GM23338 (cell line): ENCODE data around the gene SFMBT2. TPM values are rescaled to one million over a fixed set of nuclear protein-coding genes. Genes with fewer than 3 reads are reported as not detected.

Experiments used
- ATAC-seq: fragments of 200-7000 bp; cut with Tn5 transposase; 3 replicates; pipeline ENCODE4 v1.9.1; 2020
- DNase-seq: peaks from one replicate; pipeline ENCODE4 v3.0.0-alpha.2; 2015; ENCODE audit warnings: low spot score
- H2AFZ ChIP-seq: fragments of 200-600 bp; sonication (generic); 2 replicates; pipeline ENCODE4 v1.8.0; 2016; ENCODE audit warnings: antibody characterized with exemption, mild to moderate bottlenecking, moderate library complexity
- H3F3A ChIP-seq: fragments of 200-600 bp; sonication (generic); replicated peaks from 2 replicates; pipeline ENCODE4 v1.8.0; 2017; ENCODE audit warnings: antibody characterized with exemption, mixed run types, low read depth
- H3K27ac ChIP-seq: fragments of 200-600 bp; sonication (generic); 2 replicates; pipeline ENCODE4 v1.6.1; 2016; ENCODE audit warnings: low read depth
- H3K27me3 ChIP-seq: fragments of 200-600 bp; sonication (generic); 2 replicates; pipeline ENCODE4 v1.8.0; 2016; ENCODE audit warnings: mild to moderate bottlenecking, mixed run types, moderate library complexity; ENCODE audit not compliant: insufficient read depth
- H3K36me3 ChIP-seq: fragments of 200-600 bp; sonication (generic); 2 replicates; pipeline ENCODE4 v1.8.0; 2016; ENCODE audit warnings: mild to moderate bottlenecking; ENCODE audit not compliant: insufficient read depth
- H3K4me1 ChIP-seq: fragments of 200-600 bp; sonication (generic); 2 replicates; pipeline ENCODE4 v1.8.0; 2016; ENCODE audit warnings: mild to moderate bottlenecking, moderate library complexity; ENCODE audit not compliant: insufficient read depth
- H3K4me2 ChIP-seq: fragments of 200-600 bp; sonication (generic); 2 replicates; pipeline ENCODE4 v1.7.1; 2017; ENCODE audit warnings: mixed run types
- H3K4me3 ChIP-seq: fragments of 200-600 bp; sonication (generic); 2 replicates; pipeline ENCODE4 v1.6.1; 2016; ENCODE audit warnings: mixed run types
- H3K79me2 ChIP-seq: fragments of 200-600 bp; sonication (generic); replicated peaks from 2 replicates; pipeline ENCODE4 v1.8.0; 2017; ENCODE audit warnings: mild to moderate bottlenecking; ENCODE audit not compliant: insufficient read depth
- H3K9me2 ChIP-seq: fragments of 200-600 bp; sonication (generic); 2 replicates; pipeline ENCODE4 v1.8.0; 2017; ENCODE audit not compliant: insufficient read depth
- H4K20me1 ChIP-seq: fragments of 200-600 bp; sonication (generic); replicated peaks from 2 replicates; pipeline ENCODE4 v1.8.0; 2017; ENCODE audit warnings: mild to moderate bottlenecking; ENCODE audit not compliant: insufficient read depth
- H3K27ac Mint-ChIP-seq: 2 replicates; pipeline ENCODE4 v1.8.0; 2020; ENCODE audit warnings: inconsistent platforms, mild to moderate bottlenecking, moderate library complexity, mixed read lengths
- H3K27me3 Mint-ChIP-seq: 3 replicates; pipeline ENCODE4 v1.8.0; 2022; ENCODE audit warnings: low read depth, mild to moderate bottlenecking, moderate library complexity, mixed read lengths, inconsistent platforms; ENCODE audit not compliant: insufficient read depth, poor library complexity
- H3K36me3 Mint-ChIP-seq: 3 replicates; pipeline ENCODE4 v1.8.0; 2021; ENCODE audit warnings: low read depth, mild to moderate bottlenecking, inconsistent platforms, moderate library complexity, mixed read lengths
- H3K4me1 Mint-ChIP-seq: 3 replicates; pipeline ENCODE4 v1.8.0; 2020; ENCODE audit warnings: mild to moderate bottlenecking, inconsistent platforms, mixed read lengths
- H3K4me3 Mint-ChIP-seq: 3 replicates; pipeline ENCODE4 v1.8.0; 2021; ENCODE audit warnings: moderate library complexity, mild to moderate bottlenecking, inconsistent platforms, mixed read lengths
- H3K9me3 Mint-ChIP-seq: 3 replicates; pipeline ENCODE4 v1.8.0; 2020; ENCODE audit warnings: moderate library complexity, mild to moderate bottlenecking, inconsistent platforms, mixed read lengths
- ETS1 ChIP-seq: IDR thresholded peaks from 2 replicates; pipeline ENCODE4 v1.6.1; 2016; ENCODE audit warnings: antibody characterized with exemption
- EZH2 ChIP-seq: fragments of 200-600 bp; sonication (generic); IDR thresholded peaks from one replicate; pipeline ENCODE4 v1.8.0; 2017; ENCODE audit warnings: antibody characterized with exemption, mild to moderate bottlenecking, low read depth; ENCODE audit not compliant: unreplicated experiment
- JUNB ChIP-seq: IDR thresholded peaks from one replicate; pipeline ENCODE4 v1.6.1; 2016; ENCODE audit warnings: antibody characterized with exemption; ENCODE audit not compliant: unreplicated experiment
- NANOG ChIP-seq: IDR thresholded peaks from 2 replicates; pipeline ENCODE4 v1.6.1; 2016; ENCODE audit warnings: antibody characterized with exemption, borderline replicate concordance
- POLR2AphosphoS5 ChIP-seq: IDR thresholded peaks from 2 replicates; pipeline ENCODE4 v1.6.1; 2016; ENCODE audit warnings: antibody characterized with exemption, low read depth
- STAT1 ChIP-seq: IDR thresholded peaks from one replicate; pipeline ENCODE4 v1.6.1; 2016; ENCODE audit warnings: antibody characterized with exemption; ENCODE audit not compliant: unreplicated experiment
- ZNF114 ChIP-seq: fragments of 250-450 bp; sonication (Bioruptor Pico); IDR thresholded peaks from 2 replicates; pipeline ENCODE4 v1.5.0; 2020; ENCODE audit warnings: mild to moderate bottlenecking, moderate library complexity
- ZNF331 ChIP-seq: fragments of 250-450 bp; sonication (Bioruptor Pico); IDR thresholded peaks from 2 replicates; pipeline ENCODE4 v1.5.0; 2020; ENCODE audit warnings: low read depth, mild to moderate bottlenecking, moderate library complexity
- polyA plus RNA-seq: library from polyadenylated mRNA; unstranded; fragments of >200 nt; fragmentation: Nextera tagmentation; extraction: Ambion mirVana; gene quantifications from 2 replicates; pipeline ENCODE4 v1.2.1, GENCODE V29; 2016
- total RNA-seq: library from RNA; depleted of rRNA; stranded (reverse); fragments of >200 nt; shearing (Covaris generic); gene quantifications from 2 replicates; pipeline ENCODE4 v1.2.3, GENCODE V29; 2014
- TF ChIP-seq, protein P1 (sequence below), 2 experiments: fragments of 200-600 bp in 1 of 2; sonication (generic) in 1 of 2; conservative IDR thresholded peaks; 2 replicates each; pipeline versions ENCODE4 v1.5.1 to v1.6.1; 2016 to 2017; ENCODE audit warnings: antibody characterized with exemption in 2 of 2, low read depth in 2 of 2, mild to moderate bottlenecking in 2 of 2, moderate library complexity in 1 of 2
- TF ChIP-seq, protein P2 (sequence below): IDR thresholded peaks from one replicate; pipeline ENCODE4 v1.6.1; 2018; ENCODE audit warnings: antibody characterized with exemption; ENCODE audit not compliant: unreplicated experiment

Gene SFMBT2
- total and polyA plus RNA-seq, 2 experiments from 2014 or later, result 2.7 to 6.7 TPM

GRCh38 chr10:7117177-7117799 lies 293.5 kb downstream of the SFMBT2 start:
- Histone ChIP-seq H2AFZ (no peak overlapping the region), H3K4me2 (no peak overlapping the region), H3K27me3 (no peaks in the 10 kb centered on the region), H3K4me1 (no peaks in the 10 kb centered on the region), H3K36me3 (no peaks in the 10 kb centered on the region), H3K27ac (no peak overlapping the region), H4K20me1 (no peaks in the 10 kb centered on the region), H3K9me2 (0 out of 2 replicates have a peak, but pooled peaks cover 4% of the 10 kb centered on the region), H3K4me3 (no peak overlapping the region), H3F3A (no peaks in the 10 kb centered on the region), H3K79me2 (no peaks in the 10 kb centered on the region)
- H3K9me3 Mint-ChIP-seq, result no peaks in the 10 kb centered on the region
- H3K36me3 Mint-ChIP-seq, result no peaks in the 10 kb centered on the region
- H3K27me3 Mint-ChIP-seq, result no peaks in the 10 kb centered on the region
- TF ChIP-seq ETS1 (no peak), JUNB (no peak), ZNF114 (CRISPR knock-in tag) (no peak)
- ATAC-seq (no peak), DNase-seq (no peak)
- H3K27ac Mint-ChIP-seq, result no peak overlapping the region
- H3K4me1 Mint-ChIP-seq, result no peaks in the 10 kb centered on the region
- no peak overlapping the region for H3K4me3 Mint-ChIP-seq

DNA sequence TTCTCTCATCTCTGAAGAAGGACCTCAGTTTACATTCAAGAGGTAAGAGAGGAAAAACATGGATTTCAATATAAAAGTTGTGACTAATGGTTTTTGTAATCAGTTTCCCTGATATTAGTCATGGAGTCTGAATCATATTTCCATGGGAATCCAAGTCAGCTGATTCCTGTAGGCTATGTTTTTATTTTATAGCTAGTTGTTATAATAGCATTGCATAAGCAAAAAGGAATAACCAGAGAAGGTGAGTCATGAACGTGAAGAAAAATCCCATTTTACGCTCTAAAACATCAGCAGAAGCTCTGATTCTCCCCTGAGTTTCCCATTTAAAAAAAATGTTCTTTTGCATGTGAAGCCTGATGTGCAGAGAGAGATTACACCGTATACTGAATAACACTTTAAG lies 299.3 kb downstream of the SFMBT2 start:
- Histone ChIP-seq H3K9me2 (0 out of 2 replicates have a peak, but pooled peaks cover 9% of the 10 kb centered on the region), H4K20me1 (no peaks in the 10 kb centered on the region), H3K79me2 (no peaks in the 10 kb centered on the region), H3K4me1 (no peaks in the 10 kb centered on the region), H3K4me3 (no peak overlapping the region), H2AFZ (no peak overlapping the region), H3K27ac (no peak overlapping the region), H3K36me3 (peaks cover 7% of the 10 kb centered on the region; the same call in 1 of the 2 replicates), H3K4me2 (no peak overlapping the region), H3F3A (no peaks in the 10 kb centered on the region), H3K27me3 (no peaks in the 10 kb centered on the region)
- ATAC-seq, result no peak
- Mint-ChIP-seq H3K27me3 (no peaks in the 10 kb centered on the region), H3K27ac (no peak overlapping the region), H3K4me1 (no peaks in the 10 kb centered on the region), H3K36me3 (no peaks in the 10 kb centered on the region), H3K9me3 (peaks cover 11% of the 10 kb centered on the region; the same call in 2 of the 3 replicates), H3K4me3 (no peak overlapping the region)
- DNase-seq, result no peak
- TF ChIP-seq POLR2AphosphoS5, result no peak
- no peak for TF ChIP-seq ZNF331
- TF ChIP-seq, protein P1, sequence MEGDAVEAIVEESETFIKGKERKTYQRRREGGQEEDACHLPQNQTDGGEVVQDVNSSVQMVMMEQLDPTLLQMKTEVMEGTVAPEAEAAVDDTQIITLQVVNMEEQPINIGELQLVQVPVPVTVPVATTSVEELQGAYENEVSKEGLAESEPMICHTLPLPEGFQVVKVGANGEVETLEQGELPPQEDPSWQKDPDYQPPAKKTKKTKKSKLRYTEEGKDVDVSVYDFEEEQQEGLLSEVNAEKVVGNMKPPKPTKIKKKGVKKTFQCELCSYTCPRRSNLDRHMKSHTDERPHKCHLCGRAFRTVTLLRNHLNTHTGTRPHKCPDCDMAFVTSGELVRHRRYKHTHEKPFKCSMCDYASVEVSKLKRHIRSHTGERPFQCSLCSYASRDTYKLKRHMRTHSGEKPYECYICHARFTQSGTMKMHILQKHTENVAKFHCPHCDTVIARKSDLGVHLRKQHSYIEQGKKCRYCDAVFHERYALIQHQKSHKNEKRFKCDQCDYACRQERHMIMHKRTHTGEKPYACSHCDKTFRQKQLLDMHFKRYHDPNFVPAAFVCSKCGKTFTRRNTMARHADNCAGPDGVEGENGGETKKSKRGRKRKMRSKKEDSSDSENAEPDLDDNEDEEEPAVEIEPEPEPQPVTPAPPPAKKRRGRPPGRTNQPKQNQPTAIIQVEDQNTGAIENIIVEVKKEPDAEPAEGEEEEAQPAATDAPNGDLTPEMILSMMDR (conservative IDR thresholded peaks at IDR 0.05; ENCODE audit: low read depth in 2 of 2), result no peak

GRCh38 chr10:7111089-7111488 lies 299.7 kb downstream of the SFMBT2 start:
- Mint-ChIP-seq H3K27me3 (no peaks in the 10 kb centered on the region), H3K9me3 (peaks cover 11% of the 10 kb centered on the region; the same call in 2 of the 3 replicates), H3K36me3 (no peaks in the 10 kb centered on the region), H3K27ac (no peak overlapping the region), H3K4me1 (no peaks in the 10 kb centered on the region), H3K4me3 (no peak overlapping the region)
- Histone ChIP-seq H4K20me1 (no peaks in the 10 kb centered on the region), H3F3A (no peaks in the 10 kb centered on the region), H3K9me2 (0 out of 2 replicates have a peak, but pooled peaks cover 9% of the 10 kb centered on the region), H3K79me2 (no peaks in the 10 kb centered on the region), H3K27me3 (no peaks in the 10 kb centered on the region), H2AFZ (no peak overlapping the region), H3K36me3 (peaks cover 7% of the 10 kb centered on the region; the same call in 1 of the 2 replicates), H3K4me1 (no peaks in the 10 kb centered on the region), H3K27ac (no peak overlapping the region), H3K4me2 (no peak overlapping the region), H3K4me3 (no peak overlapping the region)
- ATAC-seq (no peak), DNase-seq (no peak)
- TF ChIP-seq NANOG (no peak), POLR2AphosphoS5 (no peak), EZH2 (no peak), STAT1 (no peak)
- TF ChIP-seq, protein P2, sequence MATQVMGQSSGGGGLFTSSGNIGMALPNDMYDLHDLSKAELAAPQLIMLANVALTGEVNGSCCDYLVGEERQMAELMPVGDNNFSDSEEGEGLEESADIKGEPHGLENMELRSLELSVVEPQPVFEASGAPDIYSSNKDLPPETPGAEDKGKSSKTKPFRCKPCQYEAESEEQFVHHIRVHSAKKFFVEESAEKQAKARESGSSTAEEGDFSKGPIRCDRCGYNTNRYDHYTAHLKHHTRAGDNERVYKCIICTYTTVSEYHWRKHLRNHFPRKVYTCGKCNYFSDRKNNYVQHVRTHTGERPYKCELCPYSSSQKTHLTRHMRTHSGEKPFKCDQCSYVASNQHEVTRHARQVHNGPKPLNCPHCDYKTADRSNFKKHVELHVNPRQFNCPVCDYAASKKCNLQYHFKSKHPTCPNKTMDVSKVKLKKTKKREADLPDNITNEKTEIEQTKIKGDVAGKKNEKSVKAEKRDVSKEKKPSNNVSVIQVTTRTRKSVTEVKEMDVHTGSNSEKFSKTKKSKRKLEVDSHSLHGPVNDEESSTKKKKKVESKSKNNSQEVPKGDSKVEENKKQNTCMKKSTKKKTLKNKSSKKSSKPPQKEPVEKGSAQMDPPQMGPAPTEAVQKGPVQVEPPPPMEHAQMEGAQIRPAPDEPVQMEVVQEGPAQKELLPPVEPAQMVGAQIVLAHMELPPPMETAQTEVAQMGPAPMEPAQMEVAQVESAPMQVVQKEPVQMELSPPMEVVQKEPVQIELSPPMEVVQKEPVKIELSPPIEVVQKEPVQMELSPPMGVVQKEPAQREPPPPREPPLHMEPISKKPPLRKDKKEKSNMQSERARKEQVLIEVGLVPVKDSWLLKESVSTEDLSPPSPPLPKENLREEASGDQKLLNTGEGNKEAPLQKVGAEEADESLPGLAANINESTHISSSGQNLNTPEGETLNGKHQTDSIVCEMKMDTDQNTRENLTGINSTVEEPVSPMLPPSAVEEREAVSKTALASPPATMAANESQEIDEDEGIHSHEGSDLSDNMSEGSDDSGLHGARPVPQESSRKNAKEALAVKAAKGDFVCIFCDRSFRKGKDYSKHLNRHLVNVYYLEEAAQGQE, result no peak
- TF ChIP-seq, protein P1 (conservative IDR thresholded peaks at IDR 0.05; ENCODE audit: low read depth in 2 of 2), result no peak
